ENCODE data around the gene HYI.
"Not testable (repeated sequence)": the region's sequence is repeated elsewhere in the genome, so short reads cannot be mapped to it uniquely, and the experiment has no call there.

DNA sequence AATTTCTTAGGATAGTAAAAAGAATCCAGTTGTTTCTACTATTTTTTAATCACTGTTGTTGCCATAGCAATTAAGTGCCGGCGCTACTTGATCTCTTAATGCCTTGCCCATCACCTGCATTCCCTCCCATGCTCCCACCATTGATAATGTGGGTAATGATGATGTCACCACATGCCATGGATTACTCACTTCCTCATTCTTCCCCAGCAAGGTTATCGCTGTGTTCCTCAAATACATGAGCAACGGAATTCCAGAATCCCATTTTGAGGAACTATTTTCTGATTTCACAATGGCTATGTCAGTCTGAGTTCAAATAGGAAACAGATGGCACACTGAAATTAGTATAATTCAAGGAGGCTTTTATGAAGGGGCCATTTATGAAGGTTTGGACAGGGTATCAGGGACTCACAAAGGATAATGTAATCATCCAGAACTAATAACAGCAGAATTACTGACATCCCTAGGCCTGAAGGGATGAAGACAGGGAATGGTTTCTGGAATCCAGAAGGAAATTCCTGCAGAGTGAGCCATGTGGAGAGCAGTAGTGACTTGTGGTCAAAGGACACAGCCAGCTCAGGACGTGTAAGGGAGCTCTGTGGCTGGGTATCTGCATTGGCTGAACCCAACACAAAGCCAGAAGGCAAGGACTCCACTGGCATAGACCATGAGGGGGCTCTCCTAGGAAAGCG is 18.9 kb upstream of the HYI start:
- TF ChIP-seq TAF1 (IDR thresholded peaks at IDR 0.05; ENCODE audit: low read depth); SMC3 (conservative IDR thresholded peaks at IDR 0.05; ENCODE audit: poor library complexity); POLR2AphosphoS5 (IDR thresholded peaks at IDR 0.05); MXI1 (conservative IDR thresholded peaks at IDR 0.05; ENCODE audit: poor library complexity, severe bottlenecking); EZH2 (IDR thresholded peaks at IDR 0.05; ENCODE audit: borderline replicate concordance, insufficient read depth, low read length, poor library complexity, severe bottlenecking); EP300 (conservative IDR thresholded peaks at IDR 0.05; ENCODE audit: poor library complexity, severe bottlenecking); RAD21 (conservative IDR thresholded peaks at IDR 0.05): not testable (repeated sequence)
- TF ChIP-seq, protein P1, sequence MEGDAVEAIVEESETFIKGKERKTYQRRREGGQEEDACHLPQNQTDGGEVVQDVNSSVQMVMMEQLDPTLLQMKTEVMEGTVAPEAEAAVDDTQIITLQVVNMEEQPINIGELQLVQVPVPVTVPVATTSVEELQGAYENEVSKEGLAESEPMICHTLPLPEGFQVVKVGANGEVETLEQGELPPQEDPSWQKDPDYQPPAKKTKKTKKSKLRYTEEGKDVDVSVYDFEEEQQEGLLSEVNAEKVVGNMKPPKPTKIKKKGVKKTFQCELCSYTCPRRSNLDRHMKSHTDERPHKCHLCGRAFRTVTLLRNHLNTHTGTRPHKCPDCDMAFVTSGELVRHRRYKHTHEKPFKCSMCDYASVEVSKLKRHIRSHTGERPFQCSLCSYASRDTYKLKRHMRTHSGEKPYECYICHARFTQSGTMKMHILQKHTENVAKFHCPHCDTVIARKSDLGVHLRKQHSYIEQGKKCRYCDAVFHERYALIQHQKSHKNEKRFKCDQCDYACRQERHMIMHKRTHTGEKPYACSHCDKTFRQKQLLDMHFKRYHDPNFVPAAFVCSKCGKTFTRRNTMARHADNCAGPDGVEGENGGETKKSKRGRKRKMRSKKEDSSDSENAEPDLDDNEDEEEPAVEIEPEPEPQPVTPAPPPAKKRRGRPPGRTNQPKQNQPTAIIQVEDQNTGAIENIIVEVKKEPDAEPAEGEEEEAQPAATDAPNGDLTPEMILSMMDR (IDR thresholded peaks at IDR 0.05; ENCODE audit: poor library complexity, severe bottlenecking), result not testable (repeated sequence)
- TF ChIP-seq, protein P2, sequence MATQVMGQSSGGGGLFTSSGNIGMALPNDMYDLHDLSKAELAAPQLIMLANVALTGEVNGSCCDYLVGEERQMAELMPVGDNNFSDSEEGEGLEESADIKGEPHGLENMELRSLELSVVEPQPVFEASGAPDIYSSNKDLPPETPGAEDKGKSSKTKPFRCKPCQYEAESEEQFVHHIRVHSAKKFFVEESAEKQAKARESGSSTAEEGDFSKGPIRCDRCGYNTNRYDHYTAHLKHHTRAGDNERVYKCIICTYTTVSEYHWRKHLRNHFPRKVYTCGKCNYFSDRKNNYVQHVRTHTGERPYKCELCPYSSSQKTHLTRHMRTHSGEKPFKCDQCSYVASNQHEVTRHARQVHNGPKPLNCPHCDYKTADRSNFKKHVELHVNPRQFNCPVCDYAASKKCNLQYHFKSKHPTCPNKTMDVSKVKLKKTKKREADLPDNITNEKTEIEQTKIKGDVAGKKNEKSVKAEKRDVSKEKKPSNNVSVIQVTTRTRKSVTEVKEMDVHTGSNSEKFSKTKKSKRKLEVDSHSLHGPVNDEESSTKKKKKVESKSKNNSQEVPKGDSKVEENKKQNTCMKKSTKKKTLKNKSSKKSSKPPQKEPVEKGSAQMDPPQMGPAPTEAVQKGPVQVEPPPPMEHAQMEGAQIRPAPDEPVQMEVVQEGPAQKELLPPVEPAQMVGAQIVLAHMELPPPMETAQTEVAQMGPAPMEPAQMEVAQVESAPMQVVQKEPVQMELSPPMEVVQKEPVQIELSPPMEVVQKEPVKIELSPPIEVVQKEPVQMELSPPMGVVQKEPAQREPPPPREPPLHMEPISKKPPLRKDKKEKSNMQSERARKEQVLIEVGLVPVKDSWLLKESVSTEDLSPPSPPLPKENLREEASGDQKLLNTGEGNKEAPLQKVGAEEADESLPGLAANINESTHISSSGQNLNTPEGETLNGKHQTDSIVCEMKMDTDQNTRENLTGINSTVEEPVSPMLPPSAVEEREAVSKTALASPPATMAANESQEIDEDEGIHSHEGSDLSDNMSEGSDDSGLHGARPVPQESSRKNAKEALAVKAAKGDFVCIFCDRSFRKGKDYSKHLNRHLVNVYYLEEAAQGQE (IDR thresholded peaks at IDR 0.05; ENCODE audit: borderline replicate concordance), result not testable (repeated sequence)
